GM12878 (cell line): Measurements from ENCODE around the gene ADAT3. TPM values are rescaled to one million over a fixed set of nuclear protein-coding genes. Genes with fewer than 3 reads are reported as not detected.
A peak's percentile ranks its signal among the peaks of the same experiment; 100 is the strongest.

Source experiments
- ATAC-seq: fragments of 200-7000 bp; cut with Tn5 transposase; 3 replicates; pipeline ENCODE4 v1.9.1; 2020; ENCODE audit warnings: mild to moderate bottlenecking, moderate library complexity
- BruUV-seq: library from RNA; stranded (reverse); fragments of 400-500 nt; replicated peaks from 2 replicates; lab custom pipeline; 2021; lab: Mats Ljungman, UMichigan
- CTCF ChIA-PET: fragments of 300-600 bp; sonication (Branson Sonifier 250); formaldehyde crosslinking; extraction: SDS; loops from one replicate; lab custom pipeline; 2021; ENCODE audit warnings: inconsistent platforms; lab: Yijun Ruan, JAX
- POLR2A ChIA-PET: fragments of 350-600 bp; formaldehyde crosslinking; extraction: SDS; loops from one replicate; lab custom pipeline; 2021; ENCODE audit warnings: inconsistent platforms; lab: Charles Lee
- RAD21 ChIA-PET: fragments of 300-600 bp; sonication (Branson Sonifier 250); formaldehyde crosslinking; loops from one replicate; lab custom pipeline; 2023; ENCODE audit warnings: antibody characterized with exemption; ENCODE audit not compliant: unreplicated experiment; lab: Charles Lee
- SMC1A ChIA-PET: fragments of 300-600 bp; sonication (Branson Sonifier 250); formaldehyde crosslinking; loops from one replicate; lab custom pipeline; 2023; ENCODE audit not compliant: unreplicated experiment, uncharacterized antibody; lab: Charles Lee
- DNase-seq: peaks from one replicate; pipeline ENCODE4 v3.0.0-alpha.2; 2011; ENCODE audit warnings: low read depth, low spot score
- FAIRE-seq: peaks from 3 replicates; lab custom pipeline; 2011; peaks lifted over from hg19 to GRCh38; lab: Jason Lieb, UNC
- H2AFZ ChIP-seq: 2 replicates; pipeline ENCODE4 v1.6.0; 2011; ENCODE audit warnings: low read depth, low read length, control low read depth; ENCODE audit not compliant: control insufficient read depth
- H3K27ac ChIP-seq: 2 replicates; pipeline ENCODE4 v1.5.1; 2011; ENCODE audit warnings: control low read depth; ENCODE audit not compliant: control insufficient read depth, insufficient read depth
- H3K27me3 ChIP-seq, 2 experiments: replicated peaks in 1 of 2; 2 replicates each; pipeline versions ENCODE4 v1.6.0 to v1.6.1; 2011; ENCODE audit warnings: low read length in 1 of 2; ENCODE audit not compliant: control insufficient read depth in 2 of 2, insufficient read depth in 2 of 2
- H3K36me3 ChIP-seq, 2 experiments: 2 replicates each; pipeline ENCODE4 v1.5.1; 2011; ENCODE audit warnings: low read length in 1 of 2; ENCODE audit not compliant: control insufficient read depth in 2 of 2, insufficient read depth in 2 of 2
- H3K4me1 ChIP-seq: 2 replicates; pipeline ENCODE4 v1.6.1; 2011; ENCODE audit warnings: mild to moderate bottlenecking, low read length, moderate library complexity, mixed read lengths; ENCODE audit not compliant: control insufficient read depth, insufficient read depth
- H3K4me2 ChIP-seq: 2 replicates; pipeline ENCODE4 v1.6.0; 2011; ENCODE audit warnings: control low read depth; ENCODE audit not compliant: control insufficient read depth, insufficient read depth
- H3K4me3 ChIP-seq: fragments of 200-600 bp; sonication (generic); 2 replicates; pipeline ENCODE4 v1.5.1; 2016
- H3K79me2 ChIP-seq: 2 replicates; pipeline ENCODE4 v1.6.0; 2011; ENCODE audit warnings: low read length; ENCODE audit not compliant: control insufficient read depth, insufficient read depth
- H3K9ac ChIP-seq: 2 replicates; pipeline ENCODE4 v1.8.0; 2011; ENCODE audit warnings: low read length, control low read depth, mixed read lengths; ENCODE audit not compliant: control insufficient read depth, insufficient read depth
- H3K9me3 ChIP-seq: replicated peaks from 3 replicates; pipeline ENCODE4 v1.5.1; 2011; ENCODE audit warnings: mild to moderate bottlenecking, low read length; ENCODE audit not compliant: control insufficient read depth, insufficient read depth
- H4K20me1 ChIP-seq: 2 replicates; pipeline ENCODE4 v1.6.0; 2011; ENCODE audit not compliant: control insufficient read depth, insufficient read depth
- ASH2L ChIP-seq: fragments of 300-600, 200-600 bp; sonication (generic); IDR thresholded peaks from 2 replicates; pipeline ENCODE4 v1.6.1; 2017; ENCODE audit warnings: low read depth, mild to moderate bottlenecking, borderline replicate concordance
- CBX3 ChIP-seq: fragments of 200-600 bp; sonication (generic); IDR thresholded peaks from 2 replicates; pipeline ENCODE4 v1.6.1; 2016; ENCODE audit warnings: low read depth, borderline replicate concordance
- CTCF ChIP-seq, 3 experiments: IDR thresholded peaks in 2 of 3; conservative IDR thresholded peaks in 1 of 3; 2 replicates each; pipeline ENCODE4 v1.5.1; 2011; ENCODE audit warnings: low read depth in 3 of 3, low read length in 3 of 3, mild to moderate bottlenecking in 3 of 3, control low read depth in 2 of 3, moderate library complexity in 2 of 3, inconsistent platforms in 1 of 3, mixed read lengths in 1 of 3; ENCODE audit not compliant: control insufficient read depth in 2 of 3, insufficient read depth in 1 of 3; ENCODE audit errors: extremely low read depth in 1 of 3
- EED ChIP-seq: sonication (generic); IDR thresholded peaks from 2 replicates; pipeline ENCODE4 v1.6.1; 2016; ENCODE audit warnings: antibody characterized with exemption, low read depth
- MTA3 ChIP-seq: IDR thresholded peaks from 2 replicates; pipeline ENCODE4 v1.6.1; 2012; ENCODE audit warnings: low read length, inconsistent platforms, borderline replicate concordance
- NFXL1 ChIP-seq: fragments of 450-650 bp; IDR thresholded peaks from 2 replicates; pipeline ENCODE4 v1.6.1; 2017; ENCODE audit warnings: antibody characterized with exemption, mild to moderate bottlenecking, borderline replicate concordance
- PBX3 ChIP-seq: IDR thresholded peaks from 2 replicates; pipeline ENCODE4 v1.6.1; 2011; ENCODE audit warnings: mild to moderate bottlenecking, low read depth, low read length, moderate library complexity; ENCODE audit not compliant: insufficient replicate concordance
- SMC3 ChIP-seq: IDR thresholded peaks from 2 replicates; pipeline ENCODE4 v1.6.1; 2011; ENCODE audit warnings: low read length, improper control_type of control experiment, borderline replicate concordance
- STAT3 ChIP-seq: IDR thresholded peaks from 2 replicates; pipeline ENCODE4 v1.6.1; 2011; ENCODE audit warnings: low read depth, low read length, improper control_type of control experiment
- ZBTB11 ChIP-seq: fragments of 450-650 bp; formaldehyde crosslinking; IDR thresholded peaks from 2 replicates; pipeline ENCODE4 v1.5.0; 2022; ENCODE audit warnings: mild to moderate bottlenecking, missing genetic modification characterization
- ZNF24 ChIP-seq: fragments of 450-650 bp; IDR thresholded peaks from 2 replicates; pipeline ENCODE4 v1.6.1; 2017; ENCODE audit warnings: antibody characterized with exemption, mild to moderate bottlenecking
- WGBS: methylation state at CpG from one replicate; pipeline ENCODE4 v1.1.6; 2016; ENCODE audit warnings: low lambda C conversion rate; ENCODE audit not compliant: insufficient replicate concordance, insufficient coverage; ENCODE audit errors: missing lambda C conversion rate; 5-methylcytosine and 5-hydroxymethylcytosine counted together
- in situ Hi-C: fragments of 300-500 bp; cut with MboI; formaldehyde crosslinking; loops from 9 replicates; pipeline ENCODE4 v1.14.3; 2018; ENCODE audit warnings: mixed read lengths
- intact Hi-C: fragments of 100-400 bp; cut with micrococcal nuclease; formaldehyde crosslinking; loops from one replicate; pipeline ENCODE4 v1.14.2; 2022; ENCODE audit not compliant: unreplicated experiment
- polyA plus RNA-seq, 11 experiments: library from polyadenylated mRNA; depleted of rRNA in 4 of 11; unstranded in 6 of 11; stranded (reverse) in 5 of 11; fragments of >200 nt; fragmentation: Nextera tagmentation in 4 of 11; fragmentation: Illumina TruSeq in 1 of 11; extraction: Ambion mirVana in 4 of 11; extraction: Trizol in 1 of 11; gene quantifications; 1 replicate in 1 of 11; 2 replicates in 10 of 11; pipeline versions ENCODE4 v1.2.1 to v1.2.3, GENCODE V29; 2011 to 2016; ENCODE audit warnings: inconsistent platforms in 2 of 11, missing spikeins in 2 of 11, low read depth in 1 of 11
- total RNA-seq, 4 experiments: library from RNA; depleted of rRNA in 3 of 4; stranded (reverse); fragments of >200 nt in 3 of 4; fragmentation: Illumina TruSeq in 1 of 4; extraction: Trizol in 1 of 4; gene quantifications; 2 replicates each; pipeline versions ENCODE4 v1.2.1 to v1.2.3, GENCODE V29; 2013 to 2021

Gene ADAT3
- total and polyA plus RNA-seq, 10 of the 15 experiments (the other 5 are each of a cell fraction or from before 2014, with no cell fraction given) = 0.27 to 11.8 (median 7.7) TPM; not detected in 3

DNA sequence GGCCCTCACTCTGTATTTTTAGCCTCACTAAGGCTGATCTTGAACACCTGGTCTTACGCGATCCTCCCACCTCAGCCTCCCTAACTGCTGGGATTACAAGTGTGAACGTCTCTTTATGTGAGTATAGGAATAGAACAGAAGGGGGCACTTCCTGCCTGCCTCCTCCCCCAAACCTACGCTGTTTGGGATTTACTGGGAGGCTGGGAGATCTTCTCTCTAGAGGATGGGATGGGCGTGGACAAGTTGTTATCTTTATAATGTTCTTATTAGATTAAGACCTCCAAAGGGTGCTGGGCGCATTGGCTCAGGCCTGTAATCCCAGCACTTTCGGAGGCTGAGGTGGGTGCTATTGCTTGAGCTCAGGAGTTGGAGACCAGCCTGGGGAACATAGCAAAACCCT lies 32.9 kb downstream of the ADAT3 start (continued):
- TF ChIP-seq CBX3 = no peak
- TF ChIP-seq EED = no peak
- no peak for TF ChIP-seq ZNF24
- TF ChIP-seq ZBTB11 (CRISPR knock-in tag) = no peak
- TF ChIP-seq STAT3 = no peak
- TF ChIP-seq SMC3 = no peak
- no peak for TF ChIP-seq MTA3

DNA sequence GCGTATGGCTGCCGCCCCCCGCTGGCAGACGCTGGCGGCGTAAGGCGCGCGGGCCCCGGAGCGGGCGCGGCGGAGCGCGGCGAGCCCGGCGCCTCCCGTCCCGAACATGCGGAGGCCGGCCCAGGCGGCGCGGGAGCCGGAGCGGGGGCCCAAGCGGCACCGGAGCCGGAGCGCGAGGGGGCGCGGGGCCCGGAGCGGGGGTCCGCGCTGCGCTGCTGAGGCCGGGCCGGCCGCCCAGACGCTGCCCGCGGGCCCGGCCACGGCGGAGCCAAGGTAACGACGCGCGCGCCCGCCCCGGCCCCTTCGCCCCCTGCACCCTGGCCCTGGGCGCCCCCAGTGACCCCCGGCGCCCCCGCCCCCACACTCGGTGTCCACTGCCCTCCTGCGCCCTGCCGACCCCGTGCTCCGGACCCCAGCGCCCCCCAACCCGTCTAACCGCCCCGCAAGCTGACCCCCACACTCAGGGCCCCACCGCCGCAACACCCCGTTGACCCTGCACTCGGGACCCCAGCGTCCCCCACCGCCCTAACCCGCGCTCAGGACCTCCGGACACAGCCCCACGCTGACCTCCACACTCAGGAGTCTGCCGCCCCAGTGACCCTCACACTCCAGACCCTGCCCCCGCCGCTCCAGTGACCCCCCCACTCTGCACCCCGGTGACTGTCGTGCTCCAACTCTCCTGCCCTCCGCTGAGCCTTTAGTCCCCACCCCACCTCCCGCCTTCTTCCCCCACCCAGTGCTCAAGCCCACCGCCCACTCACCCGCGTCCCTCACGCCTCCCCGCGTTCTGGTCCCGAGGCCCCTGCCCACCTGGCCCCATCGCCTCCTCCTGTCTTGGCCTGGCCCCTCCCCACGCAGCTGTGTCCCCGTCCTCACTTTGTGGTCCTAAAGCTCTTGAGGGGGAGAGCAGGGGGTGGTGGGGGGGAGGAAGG lies 36.2 kb downstream of the ADAT3 start, which contains the start of gene CSNK1G2:
Gene CSNK1G2, plus strand, starts transcription at position 27 of the 932 bp plus-strand sequence. CDS start 28,601 bp downstream, outside the sequence.
- Histone ChIP-seq H2AFZ (peak within 1 kb of the TSS; percentile 89), H3K9me3 (no peaks in the 10 kb centered on the region), H3K9ac (peak within 1 kb of the TSS; percentile 84), H3K4me3 (peak within 1 kb of the TSS; percentile 98), H3K36me3 (no peaks in the 10 kb centered on the region), H3K27me3 (no peaks in the 10 kb centered on the region), H3K27ac (peak within 1 kb of the TSS; percentile 80), H4K20me1 (peaks cover 5% of the 10 kb centered on the region; the same call in 1 of the 2 replicates), H3K4me1 (peaks cover 13% of the 10 kb centered on the region), H3K4me2 (peak within 1 kb of the TSS; percentile 96), H3K79me2 (peaks cover 53% of the 10 kb centered on the region)
- FAIRE-seq (no peak), ATAC-seq (peak; percentile 3; the same call in 2 of the 3 replicates), DNase-seq (no peak)
- ChIA-PET POLR2A (interaction anchor here (1.0 to 2.3 kb wide), 3 partner anchors 9 to 119 kb away, joined by 4 to 15 read pairs (median 5); no protein-coding TSS in a partner anchor), CTCF (interaction anchor here (0.5 to 2.5 kb wide), 6 partner anchors 8 to 397 kb away, joined by 3 to 10 read pairs (median 3); no protein-coding TSS in a partner anchor), RAD21 (interaction anchor here (1.1 to 1.2 kb wide), 2 partner anchors 37 to 44 kb away, joined by 3 to 5 read pairs; no protein-coding TSS in a partner anchor), SMC1A (interaction anchor here (1.1 to 1.7 kb wide), 2 partner anchors 41 to 146 kb away, joined by 3 to 6 read pairs; no protein-coding TSS in a partner anchor)
- in situ Hi-C loops (no loop called here), intact Hi-C loops (no loop called here)
- WGBS = 2% methylated on average over 36 of the region's 97 CpGs
- no TSS peak for BruUV-seq
- TF ChIP-seq CTCF (IDR thresholded peaks at IDR 0.05 in 2 of 3, conservative IDR thresholded peaks at IDR 0.05 in 1 of 3; ENCODE audit: control insufficient read depth in 2 of 3, extremely low read depth in 1 of 3, insufficient read depth in 1 of 3, low read depth in 3 of 3, low read length in 3 of 3) (peak in 2 of 3 experiments; percentile 18 to 48; a peak in 3 of 6 replicates), ASH2L (no peak), PBX3 (no peak), NFXL1 (no peak)
